ENCODE results near the gene GNAI2.

GRCh38 chr3:50269977-50270413, 34.0 kb downstream of the GNAI2 start:
- TF ChIP-seq CTCF (IDR thresholded peaks at IDR 0.05; ENCODE audit: low read depth, low read length, poor library complexity, severe bottlenecking) = no peak
- no peak for TF ChIP-seq EZH2phosphoT487 (IDR thresholded peaks at IDR 0.05; ENCODE audit: borderline replicate concordance, low read length)
